ENCODE results near the gene GIMAP5. TPM values are rescaled to one million over a fixed set of nuclear protein-coding genes. Genes with fewer than 3 reads are reported as not detected.

Gene GIMAP5
- total RNA-seq, 1 donor from 2014 or later = 10.7 TPM

GRCh38 chr7:150753826-150754603, 16.8 kb downstream of the GIMAP5 start:
- Histone ChIP-seq H3K4me3 (no peak overlapping the region), H3K27ac (replicated peaks) (peak overlapping the region; percentile 83), H3K9me3 (replicated peaks) (no peaks in the 10 kb centered on the region), H3K4me1 (peaks cover 59% of the 10 kb centered on the region), H3K36me3 (no peaks in the 10 kb centered on the region), H3K27me3 (ENCODE audit: low read depth) (no peaks in the 10 kb centered on the region)
- intact Hi-C loops (cut with micrococcal nuclease) = no loop called here
- DNase-seq = no peak
- peak; percentile 38 for TF ChIP-seq CTCF (IDR thresholded peaks at IDR 0.05; ENCODE audit: borderline replicate concordance)

- intact Hi-C loops (cut with micrococcal nuclease) = no loop called here
- H3K36me3 ChIP-seq = no peaks in the 10 kb centered on the region
- H3K27me3 ChIP-seq (ENCODE audit: low read depth) = no peaks in the 10 kb centered on the region
- H3K4me1 ChIP-seq = peaks cover 59% of the 10 kb centered on the region
- H3K27ac ChIP-seq (replicated peaks) = peak overlapping the region; percentile 83
- no peaks in the 10 kb centered on the region for H3K9me3 ChIP-seq (replicated peaks)
- DNase-seq = no peak
- H3K4me3 ChIP-seq = no peak overlapping the region
- no peak for TF ChIP-seq CTCF (IDR thresholded peaks at IDR 0.05; ENCODE audit: borderline replicate concordance)
Measured at GRCh38 chr7:150754951-150755350, 17.7 kb downstream of the GIMAP5 start.

- no peak for TF ChIP-seq CTCF (IDR thresholded peaks at IDR 0.05; ENCODE audit: borderline replicate concordance)
- DNase-seq = no peak
- peak overlapping the region; percentile 83 for H3K27ac ChIP-seq (replicated peaks)
- no peaks in the 10 kb centered on the region for H3K9me3 ChIP-seq (replicated peaks)
- no peak overlapping the region for H3K4me3 ChIP-seq
- no peaks in the 10 kb centered on the region for H3K36me3 ChIP-seq
- intact Hi-C loops (cut with micrococcal nuclease) = loop anchor here (2.0 kb wide), 1 partner anchor 307 kb away; no protein-coding TSS in a partner anchor
- H3K27me3 ChIP-seq (ENCODE audit: low read depth) = no peaks in the 10 kb centered on the region
- H3K4me1 ChIP-seq = peaks cover 58% of the 10 kb centered on the region
Measured at GRCh38 chr7:150755473-150756099, 18.4 kb downstream of the GIMAP5 start.

GRCh38 chr7:150756166-150756565, 18.9 kb downstream of the GIMAP5 start:
- Histone ChIP-seq H3K27ac (replicated peaks) (peak overlapping the region; percentile 83), H3K27me3 (ENCODE audit: low read depth) (no peaks in the 10 kb centered on the region), H3K4me1 (peaks cover 52% of the 10 kb centered on the region), H3K9me3 (replicated peaks) (peaks cover 2% of the 10 kb centered on the region), H3K4me3 (no peak overlapping the region), H3K36me3 (no peaks in the 10 kb centered on the region)
- DNase-seq = no peak
- intact Hi-C loops (cut with micrococcal nuclease) = loop anchor here (2.0 kb wide), 1 partner anchor 307 kb away; no protein-coding TSS in a partner anchor
- no peak for TF ChIP-seq CTCF (IDR thresholded peaks at IDR 0.05; ENCODE audit: borderline replicate concordance)

GRCh38 chr7:150756858-150757257, 19.6 kb downstream of the GIMAP5 start:
- H3K9me3 ChIP-seq (replicated peaks) = peaks cover 8% of the 10 kb centered on the region
- no peaks in the 10 kb centered on the region for H3K27me3 ChIP-seq (ENCODE audit: low read depth)
- H3K27ac ChIP-seq (replicated peaks) = peak overlapping the region; percentile 83
- H3K4me1 ChIP-seq = peaks cover 47% of the 10 kb centered on the region
- no peaks in the 10 kb centered on the region for H3K36me3 ChIP-seq
- no peak for DNase-seq
- intact Hi-C loops (cut with micrococcal nuclease) = loop anchor here (2.0 kb wide), 1 partner anchor 308 kb away; no protein-coding TSS in a partner anchor
- TF ChIP-seq CTCF (IDR thresholded peaks at IDR 0.05; ENCODE audit: borderline replicate concordance) = peak; percentile 73
- H3K4me3 ChIP-seq = no peak overlapping the region

Data from left ventricle myocardium inferior (tissue), 1 donor.